Testis (tissue), 2 donors: ENCODE measurements around the gene MAP3K1.

Experiments used
- POLR2A ChIP-seq: fragments of 450-650 bp; IDR thresholded peaks from one replicate; pipeline ENCODE4 v1.6.1; 2017; ENCODE audit warnings: antibody characterized with exemption, mild to moderate bottlenecking, moderate library complexity
- TF ChIP-seq, protein P1 (sequence below), 3 experiments: fragments of 450-650 bp in 2 of 3; fragments of 200-600 bp in 1 of 3; sonication (generic) in 1 of 3; IDR thresholded peaks; one replicate each; pipeline ENCODE4 v1.5.1; 2016 to 2019; ENCODE audit warnings: antibody characterized with exemption in 3 of 3, mild to moderate bottlenecking in 2 of 3, moderate library complexity in 1 of 3

DNA sequence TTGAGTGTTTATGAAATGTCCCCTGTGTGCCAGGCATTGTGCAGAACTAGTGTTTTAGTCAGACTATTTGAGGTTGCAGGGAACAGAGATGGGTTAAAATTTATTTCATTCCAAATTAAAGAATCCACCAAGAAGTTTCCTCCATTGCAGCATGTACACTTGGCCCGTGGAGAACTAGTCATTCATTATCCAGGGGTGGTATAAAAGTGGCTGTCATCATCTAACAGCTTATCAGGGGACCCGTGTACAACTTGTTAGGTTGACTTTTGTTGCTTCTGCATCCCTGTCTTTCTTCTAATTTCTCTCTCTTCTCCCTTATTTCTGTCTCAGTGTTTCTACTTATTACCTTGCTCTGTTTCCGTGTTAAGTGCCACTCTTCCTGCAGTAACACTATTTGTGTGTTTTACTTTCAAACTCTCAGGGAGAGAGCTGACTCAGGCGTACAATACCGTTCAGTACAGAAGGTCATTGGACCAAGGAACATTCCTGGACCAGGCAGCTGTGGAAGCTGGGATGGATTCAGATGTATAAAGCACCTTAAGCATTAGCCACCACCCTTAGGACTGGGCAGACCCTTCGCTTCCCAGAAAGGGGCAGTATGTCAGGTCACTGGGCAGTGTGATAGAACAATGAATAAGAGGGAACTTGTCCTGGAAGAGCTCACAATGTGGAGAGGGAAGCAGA is 36.1 kb downstream of the MAP3K1 start:
- TF ChIP-seq, protein P1, sequence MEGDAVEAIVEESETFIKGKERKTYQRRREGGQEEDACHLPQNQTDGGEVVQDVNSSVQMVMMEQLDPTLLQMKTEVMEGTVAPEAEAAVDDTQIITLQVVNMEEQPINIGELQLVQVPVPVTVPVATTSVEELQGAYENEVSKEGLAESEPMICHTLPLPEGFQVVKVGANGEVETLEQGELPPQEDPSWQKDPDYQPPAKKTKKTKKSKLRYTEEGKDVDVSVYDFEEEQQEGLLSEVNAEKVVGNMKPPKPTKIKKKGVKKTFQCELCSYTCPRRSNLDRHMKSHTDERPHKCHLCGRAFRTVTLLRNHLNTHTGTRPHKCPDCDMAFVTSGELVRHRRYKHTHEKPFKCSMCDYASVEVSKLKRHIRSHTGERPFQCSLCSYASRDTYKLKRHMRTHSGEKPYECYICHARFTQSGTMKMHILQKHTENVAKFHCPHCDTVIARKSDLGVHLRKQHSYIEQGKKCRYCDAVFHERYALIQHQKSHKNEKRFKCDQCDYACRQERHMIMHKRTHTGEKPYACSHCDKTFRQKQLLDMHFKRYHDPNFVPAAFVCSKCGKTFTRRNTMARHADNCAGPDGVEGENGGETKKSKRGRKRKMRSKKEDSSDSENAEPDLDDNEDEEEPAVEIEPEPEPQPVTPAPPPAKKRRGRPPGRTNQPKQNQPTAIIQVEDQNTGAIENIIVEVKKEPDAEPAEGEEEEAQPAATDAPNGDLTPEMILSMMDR (IDR thresholded peaks at IDR 0.05) = no peak
- no peak for TF ChIP-seq POLR2A
